Measurements from ENCODE around the gene ZNF445.
"Not testable (repeated sequence)": the region's sequence is repeated elsewhere in the genome, so short reads cannot be mapped to it uniquely, and the experiment has no call there.

ZNF445 gene

DNA sequence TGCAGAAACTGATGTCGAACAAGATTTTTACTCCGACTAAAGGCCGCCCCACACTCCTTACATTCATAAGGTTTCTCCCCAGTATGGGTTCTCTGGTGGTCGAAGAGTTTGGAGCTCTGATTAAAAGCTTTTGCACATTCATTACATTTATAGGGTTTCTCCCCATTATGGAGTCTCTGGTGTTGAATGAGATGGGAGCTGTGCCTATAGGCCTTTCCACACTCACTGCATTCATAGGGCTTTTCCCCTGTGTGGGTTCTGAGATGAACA, 22.4 kb upstream of the ZNF445 start:
- peaks cover 70% of the 10 kb centered on the region for H3K9me3 Mint-ChIP-seq
- DNase-seq (ENCODE audit: low spot score); H3K4me1 Mint-ChIP-seq (ENCODE audit: low read depth); H3K27ac Mint-ChIP-seq; H3K4me3 Mint-ChIP-seq; H3K27me3 Mint-ChIP-seq (ENCODE audit: low read depth): not testable (repeated sequence)
- peaks cover 76% of the 10 kb centered on the region for H3K36me3 Mint-ChIP-seq (ENCODE audit: low read depth)

DNA sequence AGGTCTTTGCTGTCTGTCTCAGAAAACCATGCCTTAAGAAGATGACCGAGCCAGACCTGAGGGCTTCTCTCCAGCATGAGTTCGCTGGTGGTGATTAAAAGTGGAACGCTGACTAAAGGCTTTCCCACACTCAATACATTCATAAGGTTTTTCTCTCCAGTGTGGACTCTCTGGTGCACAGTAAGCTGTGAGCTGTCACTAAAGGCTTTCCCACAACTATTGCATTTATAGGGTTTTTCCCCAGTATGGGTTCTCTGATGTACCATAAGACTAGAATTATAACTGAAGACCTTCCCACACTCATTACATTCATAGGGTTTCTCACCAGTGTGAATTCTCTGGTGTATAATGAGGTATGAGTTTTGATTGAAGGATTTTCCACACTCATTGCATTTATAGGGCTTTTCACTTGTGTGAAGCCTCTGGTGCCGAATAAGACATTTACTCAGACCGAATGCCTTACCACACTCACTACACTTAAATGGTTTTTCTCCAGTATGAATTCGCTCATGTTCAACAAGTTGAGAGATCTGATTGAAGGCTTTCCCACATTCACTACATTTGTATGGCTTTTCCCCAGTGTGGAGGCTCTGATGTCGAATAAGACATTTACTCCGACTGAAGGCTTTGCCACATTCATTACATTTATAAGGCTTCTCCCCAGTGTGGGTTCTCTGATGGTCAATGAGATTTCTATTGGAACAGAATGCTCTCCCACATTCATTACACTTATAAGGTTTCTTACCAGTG, 21.9 kb upstream of the ZNF445 start:
- H3K4me1 Mint-ChIP-seq (ENCODE audit: low read depth) = no peaks in the 10 kb centered on the region
- peaks cover 80% of the 10 kb centered on the region for H3K36me3 Mint-ChIP-seq (ENCODE audit: low read depth)
- no peaks in the 10 kb centered on the region for H3K27me3 Mint-ChIP-seq (ENCODE audit: low read depth)
- no peak overlapping the region for H3K27ac Mint-ChIP-seq
- H3K9me3 Mint-ChIP-seq = peaks cover 75% of the 10 kb centered on the region
- no peak for DNase-seq (ENCODE audit: low spot score)
- H3K4me3 Mint-ChIP-seq = no peak overlapping the region

DNA sequence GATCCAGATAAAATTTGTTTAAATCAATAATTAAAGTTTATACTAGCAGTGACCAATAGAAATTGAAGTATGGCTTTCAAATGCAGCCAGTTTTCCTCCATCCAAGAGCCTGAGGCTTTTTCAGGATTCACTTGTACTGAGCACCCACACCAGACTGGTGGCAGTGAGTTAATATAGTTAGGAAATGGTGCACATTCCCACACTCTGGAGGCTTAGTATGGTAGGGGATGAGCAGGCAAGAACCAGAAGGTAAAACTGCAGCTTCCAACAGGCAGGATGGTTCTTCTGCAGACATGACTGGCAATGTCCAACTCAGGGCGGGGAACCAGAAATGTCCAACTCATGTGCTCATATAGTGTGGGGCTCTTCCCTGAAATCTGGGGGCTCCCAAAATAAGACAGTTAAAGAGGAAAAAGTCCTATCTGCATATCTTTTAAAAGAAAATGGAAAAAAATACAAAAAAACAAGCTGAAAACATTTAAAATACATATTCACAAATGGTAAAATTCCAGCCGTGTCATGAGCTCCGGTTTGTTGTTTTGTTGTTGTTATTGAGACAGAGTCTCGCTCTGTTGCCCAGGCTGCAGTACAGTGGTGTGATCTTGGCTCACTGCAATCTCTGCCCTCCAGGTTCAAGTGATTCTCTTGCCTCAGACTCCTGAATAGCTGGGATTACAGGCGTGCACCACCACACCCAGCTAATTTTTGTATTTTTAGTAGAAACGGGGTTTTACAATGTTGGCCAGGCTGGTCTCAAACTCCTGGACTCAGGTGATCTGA, 18.4 kb upstream of the ZNF445 start:
- Mint-ChIP-seq H3K27ac (no peak overlapping the region), H3K4me3 (no peak overlapping the region), H3K4me1 (ENCODE audit: low read depth) (no peaks in the 10 kb centered on the region), H3K9me3 (peaks cover 75% of the 10 kb centered on the region), H3K36me3 (ENCODE audit: low read depth) (peaks cover 72% of the 10 kb centered on the region), H3K27me3 (ENCODE audit: low read depth) (no peaks in the 10 kb centered on the region)
- DNase-seq (ENCODE audit: low spot score) = no peak

DNA sequence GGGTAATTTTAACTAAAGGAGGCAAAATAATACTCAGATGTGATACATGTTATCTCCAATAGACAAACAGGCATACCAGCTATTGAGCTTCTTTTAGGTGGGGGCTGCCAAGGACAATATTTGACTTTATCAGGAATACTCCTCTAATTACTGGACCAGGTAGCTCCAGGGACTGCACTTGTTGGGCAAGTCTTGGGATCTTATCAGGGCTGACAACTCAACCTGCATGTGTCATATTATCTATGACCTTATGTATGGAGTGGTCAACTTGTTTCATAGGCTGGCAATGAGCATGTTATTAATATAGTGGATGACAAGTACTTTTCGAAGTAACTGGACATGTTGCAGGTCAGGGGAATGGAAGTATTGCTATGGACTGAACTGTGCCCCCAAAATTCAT, 15.0 kb upstream of the ZNF445 start:
- no peak for DNase-seq (ENCODE audit: low spot score)
- Mint-ChIP-seq H3K4me3 (no peak overlapping the region), H3K27ac (no peak overlapping the region), H3K4me1 (ENCODE audit: low read depth) (no peaks in the 10 kb centered on the region), H3K27me3 (ENCODE audit: low read depth) (no peaks in the 10 kb centered on the region), H3K9me3 (peaks cover 67% of the 10 kb centered on the region), H3K36me3 (ENCODE audit: low read depth) (peaks cover 52% of the 10 kb centered on the region)

DNA sequence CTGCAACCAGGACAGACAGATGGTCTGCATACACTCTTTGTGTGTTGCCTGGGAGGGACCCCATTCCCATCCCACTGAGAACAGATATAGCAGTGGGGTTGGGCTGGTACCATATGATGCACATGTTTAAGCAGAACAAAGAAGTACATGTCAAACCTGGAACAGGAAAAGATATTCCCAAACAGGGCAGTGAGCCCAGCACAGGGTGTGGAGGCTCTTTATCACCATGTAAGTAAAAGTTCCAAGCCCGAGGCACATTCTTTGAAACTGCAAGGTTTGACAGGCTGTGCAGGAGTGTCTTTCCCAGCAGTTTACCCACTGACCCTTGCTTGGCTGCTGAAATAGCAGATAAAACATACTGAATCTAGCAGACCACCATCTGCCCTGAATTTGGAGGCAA, 5.3 kb upstream of the ZNF445 start:
- H3K27ac Mint-ChIP-seq = no peak overlapping the region
- H3K4me3 Mint-ChIP-seq = no peak overlapping the region
- H3K9me3 Mint-ChIP-seq = peaks cover 24% of the 10 kb centered on the region
- H3K4me1 Mint-ChIP-seq (ENCODE audit: low read depth) = peaks cover 2% of the 10 kb centered on the region
- H3K36me3 Mint-ChIP-seq (ENCODE audit: low read depth) = no peaks in the 10 kb centered on the region
- no peak for DNase-seq (ENCODE audit: low spot score)
- no peaks in the 10 kb centered on the region for H3K27me3 Mint-ChIP-seq (ENCODE audit: low read depth)

DNA sequence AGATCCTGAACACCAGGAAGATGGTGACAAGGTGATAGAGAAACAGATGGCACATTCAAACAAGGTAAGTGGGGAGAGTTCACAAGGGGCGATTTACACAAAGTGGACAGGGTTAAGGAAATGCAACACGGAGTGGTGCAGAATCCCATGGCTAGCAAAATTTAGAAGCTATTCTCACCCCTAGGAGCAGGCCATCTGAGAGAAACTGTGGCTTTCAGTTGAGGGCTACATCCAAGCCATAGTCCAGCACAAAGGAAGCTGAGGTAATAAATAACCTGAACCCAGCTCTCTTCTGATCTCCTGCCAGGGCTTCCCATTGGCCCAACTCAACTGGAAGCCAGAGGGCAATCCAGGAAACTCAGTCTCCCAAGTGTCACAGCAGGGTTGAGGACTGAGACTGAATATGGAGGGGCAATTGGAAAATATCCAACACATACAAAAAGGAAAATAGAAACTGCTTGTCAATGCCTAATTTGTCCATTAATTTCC, 1.2 kb upstream of the ZNF445 start:
- peaks cover 3% of the 10 kb centered on the region for H3K36me3 Mint-ChIP-seq (ENCODE audit: low read depth)
- H3K9me3 Mint-ChIP-seq = no peaks in the 10 kb centered on the region
- peaks cover 17% of the 10 kb centered on the region for H3K4me1 Mint-ChIP-seq (ENCODE audit: low read depth)
- peak overlapping the region; percentile 30 for H3K4me3 Mint-ChIP-seq
- H3K27me3 Mint-ChIP-seq (ENCODE audit: low read depth) = no peaks in the 10 kb centered on the region
- no peak for DNase-seq (ENCODE audit: low spot score)
- H3K27ac Mint-ChIP-seq = no peak overlapping the region

DNA sequence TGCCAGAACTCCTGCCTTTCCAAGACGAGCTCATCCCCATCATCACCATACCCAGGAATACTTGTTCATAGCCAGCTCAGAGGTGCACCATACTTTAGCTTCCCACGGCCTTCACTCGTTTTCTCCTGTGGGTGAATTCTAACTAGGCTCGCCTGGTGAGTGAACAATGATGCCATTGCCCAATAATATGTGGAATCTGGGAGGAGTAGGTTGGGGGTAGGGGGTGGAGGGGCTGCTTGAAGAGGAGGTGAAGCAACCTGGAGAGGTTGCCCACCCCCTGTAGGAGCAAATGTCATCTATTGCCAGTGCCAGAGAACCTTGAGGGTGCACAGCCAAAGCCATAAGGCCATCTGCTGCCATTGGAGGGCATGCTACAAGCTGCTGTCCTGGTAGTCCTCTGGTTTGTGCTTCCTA, 592 bp upstream of the ZNF445 start:
- no peak for DNase-seq (ENCODE audit: low spot score)
- Mint-ChIP-seq H3K27me3 (ENCODE audit: low read depth) (no peaks in the 10 kb centered on the region), H3K9me3 (no peaks in the 10 kb centered on the region), H3K36me3 (ENCODE audit: low read depth) (peaks cover 6% of the 10 kb centered on the region), H3K4me1 (ENCODE audit: low read depth) (peaks cover 18% of the 10 kb centered on the region), H3K4me3 (peak overlapping the region; percentile 97), H3K27ac (peak overlapping the region; percentile 92)

DNA sequence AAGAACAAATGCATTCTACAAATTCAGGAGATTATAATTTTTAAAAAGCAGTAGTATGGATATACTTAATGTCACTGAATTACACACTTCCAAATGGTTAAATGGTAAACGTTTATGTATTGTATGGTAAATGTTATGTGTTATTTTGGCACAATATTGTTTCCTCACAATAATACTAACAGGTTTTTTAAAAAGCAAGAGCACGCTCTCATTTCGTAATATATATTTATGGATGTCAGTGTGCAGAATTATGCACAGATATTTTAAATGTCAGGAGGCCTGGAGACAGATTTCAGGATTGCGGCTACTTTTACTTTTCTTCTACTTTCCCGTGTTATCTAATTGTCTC, 533 bp downstream of the ZNF445 start:
- Mint-ChIP-seq H3K27ac (peak overlapping the region; percentile 86), H3K36me3 (ENCODE audit: low read depth) (peaks cover 6% of the 10 kb centered on the region), H3K4me3 (peak overlapping the region; percentile 97), H3K27me3 (ENCODE audit: low read depth) (no peaks in the 10 kb centered on the region), H3K4me1 (ENCODE audit: low read depth) (peaks cover 18% of the 10 kb centered on the region), H3K9me3 (no peaks in the 10 kb centered on the region)
- DNase-seq (ENCODE audit: low spot score) = no peak

DNA sequence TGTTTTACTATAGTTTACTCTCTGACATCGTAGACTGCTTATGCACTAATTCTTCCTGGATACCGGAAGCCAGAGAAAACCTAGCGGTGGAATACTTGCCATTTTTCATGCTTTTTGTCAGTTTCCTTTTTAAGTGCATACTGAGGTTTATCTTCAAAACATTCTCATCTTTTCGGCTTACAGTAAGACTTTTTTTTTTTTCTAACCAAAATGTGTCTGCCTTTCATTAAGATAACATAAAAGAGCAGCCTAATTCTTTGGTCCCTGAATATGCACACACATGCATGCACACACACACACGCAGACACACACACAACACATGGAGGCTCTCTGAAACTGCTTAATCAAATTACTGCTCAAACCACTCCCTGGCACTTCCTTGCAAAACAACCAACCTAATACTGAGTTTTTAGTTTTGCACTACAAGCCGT, 1.3 kb downstream of the ZNF445 start:
- Mint-ChIP-seq H3K4me1 (ENCODE audit: low read depth) (peaks cover 24% of the 10 kb centered on the region), H3K27ac (peak overlapping the region; percentile 86), H3K4me3 (peak overlapping the region; percentile 97), H3K9me3 (no peaks in the 10 kb centered on the region), H3K36me3 (ENCODE audit: low read depth) (peaks cover 11% of the 10 kb centered on the region), H3K27me3 (ENCODE audit: low read depth) (no peaks in the 10 kb centered on the region)
- DNase-seq (ENCODE audit: low spot score) = no peak

DNA sequence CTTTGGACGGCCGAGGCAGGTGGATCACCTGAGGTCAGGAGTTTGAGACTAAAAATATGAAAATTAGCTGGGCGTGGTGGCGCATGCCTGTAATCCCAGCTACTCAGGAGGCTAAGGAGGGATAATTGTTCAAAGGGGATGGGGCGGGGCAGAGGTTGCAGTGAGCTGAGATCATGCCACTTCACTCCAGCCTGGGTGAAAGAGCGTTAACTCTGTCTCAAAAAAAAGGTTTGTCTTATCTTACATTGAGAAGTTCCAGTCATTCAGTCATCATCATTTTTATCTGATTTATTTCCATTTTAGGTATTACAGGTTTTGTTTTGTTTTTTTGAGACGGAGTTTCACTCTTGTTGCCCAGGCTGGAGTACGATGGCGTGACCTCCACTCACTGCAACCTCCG, 2.6 kb downstream of the ZNF445 start:
- H3K27me3 Mint-ChIP-seq (ENCODE audit: low read depth); DNase-seq (ENCODE audit: low spot score); H3K27ac Mint-ChIP-seq; H3K9me3 Mint-ChIP-seq: not testable (repeated sequence)
- H3K36me3 Mint-ChIP-seq (ENCODE audit: low read depth) = peaks cover 21% of the 10 kb centered on the region
- H3K4me3 Mint-ChIP-seq = peak overlapping the region; percentile 58
- peaks cover 30% of the 10 kb centered on the region for H3K4me1 Mint-ChIP-seq (ENCODE audit: low read depth)

DNA sequence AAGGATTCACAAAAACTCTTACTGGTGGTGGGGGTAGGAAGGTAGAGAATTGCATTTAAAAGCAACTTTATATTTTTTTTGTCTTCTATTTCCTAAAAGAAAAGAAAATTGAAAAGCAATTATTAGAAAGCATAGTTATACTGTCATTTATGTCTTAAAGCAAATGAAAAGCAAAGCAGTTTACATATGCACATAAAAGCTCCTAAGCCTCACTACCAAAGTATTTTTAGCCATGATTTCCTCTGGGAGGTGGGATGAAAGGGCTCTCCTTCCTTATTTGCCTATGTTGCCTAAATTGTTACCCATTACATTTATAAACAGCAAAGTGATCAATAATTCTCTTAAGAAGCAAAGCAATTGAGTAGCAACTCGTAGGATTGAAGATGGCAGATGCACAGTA, 7.0 kb downstream of the ZNF445 start:
- Mint-ChIP-seq H3K4me1 (ENCODE audit: low read depth) (peaks cover 23% of the 10 kb centered on the region), H3K27ac (no peak overlapping the region), H3K4me3 (no peak overlapping the region), H3K36me3 (ENCODE audit: low read depth) (peaks cover 36% of the 10 kb centered on the region), H3K27me3 (ENCODE audit: low read depth) (no peaks in the 10 kb centered on the region), H3K9me3 (no peaks in the 10 kb centered on the region)
- no peak for DNase-seq (ENCODE audit: low spot score)

DNA sequence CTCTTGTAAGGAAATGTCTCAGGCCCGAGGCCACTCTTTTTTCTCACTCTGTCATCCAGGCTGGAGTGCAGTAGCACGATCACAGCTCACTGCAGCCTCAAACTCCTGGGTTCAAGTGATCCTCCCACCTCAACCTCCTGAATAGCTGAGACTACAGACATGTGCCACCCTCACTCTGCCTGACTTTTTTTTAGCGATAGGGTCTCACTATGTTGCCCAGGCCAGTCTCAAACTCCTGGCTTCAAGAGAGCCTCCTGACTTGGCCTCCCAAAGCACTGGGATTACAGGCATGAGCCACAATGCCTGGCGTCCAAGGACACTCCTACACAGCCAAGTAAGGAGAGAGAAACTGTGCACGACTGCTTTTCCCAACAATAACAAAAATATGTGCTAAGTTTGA, 7.6 kb downstream of the ZNF445 start:
- Mint-ChIP-seq H3K4me1 (ENCODE audit: low read depth) (peaks cover 22% of the 10 kb centered on the region), H3K9me3 (no peaks in the 10 kb centered on the region), H3K27ac (no peak overlapping the region), H3K27me3 (ENCODE audit: low read depth) (no peaks in the 10 kb centered on the region), H3K36me3 (ENCODE audit: low read depth) (peaks cover 41% of the 10 kb centered on the region), H3K4me3 (no peak overlapping the region)
- DNase-seq (ENCODE audit: low spot score) = no peak

DNA sequence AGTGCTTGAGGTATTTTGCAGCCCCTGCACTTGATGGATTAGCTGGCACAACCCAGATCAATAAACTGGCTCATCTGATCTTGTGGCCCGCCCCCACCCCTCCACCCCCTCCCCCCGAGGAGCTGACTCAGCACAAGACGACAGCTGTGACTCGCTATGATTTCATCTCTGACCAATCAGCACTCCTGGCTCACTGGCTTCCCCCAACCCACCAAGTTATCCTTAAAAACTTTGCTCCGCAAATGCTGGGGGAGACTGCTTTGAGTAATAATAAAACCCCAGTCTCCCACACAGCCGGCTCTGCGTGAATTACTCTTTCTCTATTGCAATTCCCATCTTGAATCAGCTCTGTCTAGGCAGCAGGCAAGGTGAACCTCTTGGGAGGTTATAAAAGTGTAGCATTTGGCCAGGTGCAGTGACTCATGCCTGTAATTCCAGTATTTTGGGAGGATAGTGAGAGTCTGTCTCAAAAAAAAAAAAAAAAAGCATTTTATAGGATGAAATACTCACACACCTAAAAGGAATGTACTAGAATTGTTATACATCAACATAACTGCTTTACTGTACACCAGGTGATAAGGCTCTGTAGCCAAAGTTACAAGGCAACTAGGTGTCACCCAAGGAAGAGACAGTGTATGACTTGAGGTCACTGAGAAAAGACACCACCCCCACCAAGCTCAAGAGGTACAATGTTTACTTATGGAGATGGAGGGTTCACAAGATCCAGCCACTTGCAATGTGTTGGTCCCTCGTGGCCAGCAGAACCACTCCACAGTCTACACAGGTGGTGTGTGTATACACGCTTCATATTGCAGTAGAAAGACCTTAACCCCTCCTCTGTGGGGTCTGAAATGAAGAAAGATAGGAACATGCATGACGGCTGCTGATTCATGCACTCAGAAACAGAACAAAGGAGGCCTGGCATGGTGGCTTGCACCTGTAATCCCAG, 8.6 kb downstream of the ZNF445 start:
- H3K9me3 Mint-ChIP-seq = no peaks in the 10 kb centered on the region
- H3K27ac Mint-ChIP-seq = no peak overlapping the region
- peak; percentile 67 for DNase-seq (ENCODE audit: low spot score)

DNA sequence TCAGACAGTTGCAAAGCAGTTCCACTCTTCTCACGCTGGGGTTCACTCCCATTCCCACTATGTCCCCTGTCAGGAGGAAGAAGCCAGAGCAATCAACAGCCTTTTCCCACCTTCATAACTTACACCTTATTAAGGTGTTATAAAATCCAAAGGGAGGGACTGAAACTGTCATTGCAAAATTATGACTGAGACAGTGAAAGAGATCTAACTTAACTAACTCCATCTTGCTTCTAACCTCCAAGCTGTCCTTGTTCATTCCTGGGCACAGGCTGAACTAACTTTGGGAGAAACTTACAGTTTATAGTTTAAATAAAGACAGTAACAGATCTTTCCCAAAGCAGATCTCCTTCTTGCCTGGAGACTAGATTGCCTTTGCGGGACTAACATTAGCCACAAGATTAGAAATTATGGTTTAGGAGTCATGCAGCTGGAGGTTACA, 9.4 kb downstream of the ZNF445 start:
- not testable (repeated sequence) for DNase-seq (ENCODE audit: low spot score); H3K27ac Mint-ChIP-seq; H3K9me3 Mint-ChIP-seq; H3K27me3 Mint-ChIP-seq (ENCODE audit: low read depth); H3K4me3 Mint-ChIP-seq
- Mint-ChIP-seq H3K4me1 (ENCODE audit: low read depth) (peaks cover 19% of the 10 kb centered on the region), H3K36me3 (ENCODE audit: low read depth) (peaks cover 48% of the 10 kb centered on the region)

More for the DNA sequence above, 8.6 kb downstream of the ZNF445 start:
- Mint-ChIP-seq H3K36me3 (ENCODE audit: low read depth) (peaks cover 46% of the 10 kb centered on the region), H3K4me1 (ENCODE audit: low read depth) (peaks cover 21% of the 10 kb centered on the region), H3K4me3 (no peak overlapping the region), H3K27me3 (ENCODE audit: low read depth) (no peaks in the 10 kb centered on the region)

Measured in T-helper 2 cell treated with Interferon-gamma antibody and Interleukin-4, amounts not matched to agents 5 μg/mL and 100 μg/mL, for 36 hours (primary cell).